ENCODE measurements around the gene AAGAB. TPM values are rescaled to one million over a fixed set of nuclear protein-coding genes. Genes with fewer than 3 reads are reported as not detected.

The AAGAB gene
- total RNA-seq, 1 donor from 2014 or later = 60.5 TPM

GRCh38 chr15:67170143-67170925 lies 84.1 kb downstream of the AAGAB start:
- H3K27me3 Mint-ChIP-seq = no peaks in the 10 kb centered on the region
- H3K36me3 Mint-ChIP-seq (ENCODE audit: insufficient read depth) = peaks cover 44% of the 10 kb centered on the region
- no peaks in the 10 kb centered on the region for H3K9me3 Mint-ChIP-seq (ENCODE audit: low read depth)
- no peak for DNase-seq (ENCODE audit: low spot score, unreplicated experiment)
- H3K27ac Mint-ChIP-seq = no peak overlapping the region
- peaks cover 14% of the 10 kb centered on the region for H3K4me1 Mint-ChIP-seq (ENCODE audit: low read depth)
- no peak overlapping the region for H3K4me3 Mint-ChIP-seq (ENCODE audit: low read depth)
- TF ChIP-seq CTCF (IDR thresholded peaks at IDR 0.05; ENCODE audit: unreplicated experiment) = no peak

DNA sequence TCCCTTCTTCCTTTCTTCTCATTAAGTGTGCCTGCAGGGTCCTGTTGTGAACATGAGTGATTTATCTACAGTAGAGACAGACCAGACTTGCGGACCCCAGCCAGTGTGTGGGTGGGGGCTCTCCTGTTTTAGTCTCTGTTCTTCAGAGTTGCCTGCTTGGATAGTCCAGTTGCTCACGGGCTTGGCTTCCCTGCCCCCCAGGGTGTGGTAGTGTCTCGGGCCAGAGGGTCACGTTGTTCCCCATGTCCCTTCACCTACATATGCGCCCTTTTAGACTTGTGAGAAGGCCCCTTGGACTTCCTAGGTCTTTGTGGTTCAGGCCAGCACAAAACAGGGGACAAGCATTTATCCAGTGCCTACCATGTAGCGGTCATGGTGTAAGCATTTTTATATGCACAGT lies 85.8 kb downstream of the AAGAB start:
- peaks cover 15% of the 10 kb centered on the region for H3K4me1 Mint-ChIP-seq (ENCODE audit: low read depth)
- TF ChIP-seq CTCF (IDR thresholded peaks at IDR 0.05; ENCODE audit: unreplicated experiment) = no peak
- no peaks in the 10 kb centered on the region for H3K27me3 Mint-ChIP-seq
- no peak overlapping the region for H3K4me3 Mint-ChIP-seq (ENCODE audit: low read depth)
- H3K36me3 Mint-ChIP-seq (ENCODE audit: insufficient read depth) = peaks cover 40% of the 10 kb centered on the region
- H3K27ac Mint-ChIP-seq = peak overlapping the region; percentile 21
- DNase-seq (ENCODE audit: low spot score, unreplicated experiment) = no peak
- H3K9me3 Mint-ChIP-seq (ENCODE audit: low read depth) = no peaks in the 10 kb centered on the region

DNA sequence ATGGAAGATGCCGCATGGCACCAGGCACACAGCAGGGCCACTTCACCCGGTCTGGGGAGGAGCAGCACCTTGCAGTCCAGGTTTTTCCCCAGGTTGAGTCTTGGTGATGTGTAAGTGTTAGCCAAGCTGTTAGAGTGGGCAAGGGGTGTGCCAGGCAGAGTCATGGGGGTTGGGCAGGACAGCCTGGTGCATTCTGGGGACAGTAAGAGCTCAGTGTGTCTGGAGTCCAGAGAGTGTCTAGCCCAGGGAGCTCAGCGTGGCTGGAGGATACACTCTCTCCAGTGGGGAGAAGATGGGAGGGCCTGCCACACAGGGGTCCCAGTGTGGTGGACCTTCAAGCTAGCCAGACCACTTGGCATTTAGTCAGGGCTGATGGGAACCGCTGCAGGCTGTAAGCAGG lies 87.4 kb downstream of the AAGAB start:
- Mint-ChIP-seq H3K4me3 (ENCODE audit: low read depth) (no peak overlapping the region), H3K9me3 (ENCODE audit: low read depth) (no peaks in the 10 kb centered on the region), H3K27ac (no peak overlapping the region), H3K36me3 (ENCODE audit: insufficient read depth) (peaks cover 32% of the 10 kb centered on the region), H3K27me3 (no peaks in the 10 kb centered on the region), H3K4me1 (ENCODE audit: low read depth) (peaks cover 15% of the 10 kb centered on the region)
- TF ChIP-seq CTCF (IDR thresholded peaks at IDR 0.05; ENCODE audit: unreplicated experiment) = no peak
- no peak for DNase-seq (ENCODE audit: low spot score, unreplicated experiment)

DNA sequence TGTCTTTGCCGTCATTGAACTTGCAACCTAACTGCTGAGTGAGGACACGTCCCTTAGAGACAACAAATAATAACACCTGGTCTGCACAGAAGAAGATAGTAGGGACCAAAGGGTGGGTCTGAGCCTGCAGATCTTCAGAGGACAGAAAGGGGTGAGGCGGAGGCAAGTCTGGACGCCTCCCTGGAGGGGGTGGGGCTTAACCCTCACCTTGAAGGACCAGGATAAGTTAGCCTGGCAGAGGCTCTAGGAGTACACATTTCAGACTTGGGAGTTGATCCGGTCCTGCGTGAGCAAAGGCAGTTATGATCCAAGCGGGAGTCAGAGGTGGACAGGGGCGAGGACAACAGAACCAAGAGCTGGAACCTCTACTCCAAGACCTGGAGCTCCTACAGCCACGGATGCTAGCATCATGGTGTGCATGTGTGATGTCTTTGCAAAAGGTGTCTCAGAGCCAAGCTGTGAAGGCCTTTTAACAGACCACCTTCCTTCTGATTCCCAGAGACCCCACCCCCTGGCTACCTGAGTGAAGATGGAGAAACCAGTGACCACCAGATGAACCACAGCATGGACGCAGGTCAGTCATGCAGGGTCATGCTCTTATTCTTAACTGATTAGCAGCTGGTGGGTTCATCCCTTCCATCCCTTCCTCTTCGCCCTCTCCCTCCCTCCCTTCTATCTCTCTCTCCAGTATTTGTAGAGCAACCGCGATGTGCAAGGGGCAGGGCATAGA lies 88.0 kb downstream of the AAGAB start:
- H3K4me3 Mint-ChIP-seq (ENCODE audit: low read depth) = no peak overlapping the region
- H3K9me3 Mint-ChIP-seq (ENCODE audit: low read depth) = no peaks in the 10 kb centered on the region
- no peak for TF ChIP-seq CTCF (IDR thresholded peaks at IDR 0.05; ENCODE audit: unreplicated experiment)
- H3K4me1 Mint-ChIP-seq (ENCODE audit: low read depth) = peaks cover 15% of the 10 kb centered on the region
- H3K27ac Mint-ChIP-seq = no peak overlapping the region
- no peak for DNase-seq (ENCODE audit: low spot score, unreplicated experiment)
- H3K27me3 Mint-ChIP-seq = no peaks in the 10 kb centered on the region
- H3K36me3 Mint-ChIP-seq (ENCODE audit: insufficient read depth) = peaks cover 30% of the 10 kb centered on the region

DNA sequence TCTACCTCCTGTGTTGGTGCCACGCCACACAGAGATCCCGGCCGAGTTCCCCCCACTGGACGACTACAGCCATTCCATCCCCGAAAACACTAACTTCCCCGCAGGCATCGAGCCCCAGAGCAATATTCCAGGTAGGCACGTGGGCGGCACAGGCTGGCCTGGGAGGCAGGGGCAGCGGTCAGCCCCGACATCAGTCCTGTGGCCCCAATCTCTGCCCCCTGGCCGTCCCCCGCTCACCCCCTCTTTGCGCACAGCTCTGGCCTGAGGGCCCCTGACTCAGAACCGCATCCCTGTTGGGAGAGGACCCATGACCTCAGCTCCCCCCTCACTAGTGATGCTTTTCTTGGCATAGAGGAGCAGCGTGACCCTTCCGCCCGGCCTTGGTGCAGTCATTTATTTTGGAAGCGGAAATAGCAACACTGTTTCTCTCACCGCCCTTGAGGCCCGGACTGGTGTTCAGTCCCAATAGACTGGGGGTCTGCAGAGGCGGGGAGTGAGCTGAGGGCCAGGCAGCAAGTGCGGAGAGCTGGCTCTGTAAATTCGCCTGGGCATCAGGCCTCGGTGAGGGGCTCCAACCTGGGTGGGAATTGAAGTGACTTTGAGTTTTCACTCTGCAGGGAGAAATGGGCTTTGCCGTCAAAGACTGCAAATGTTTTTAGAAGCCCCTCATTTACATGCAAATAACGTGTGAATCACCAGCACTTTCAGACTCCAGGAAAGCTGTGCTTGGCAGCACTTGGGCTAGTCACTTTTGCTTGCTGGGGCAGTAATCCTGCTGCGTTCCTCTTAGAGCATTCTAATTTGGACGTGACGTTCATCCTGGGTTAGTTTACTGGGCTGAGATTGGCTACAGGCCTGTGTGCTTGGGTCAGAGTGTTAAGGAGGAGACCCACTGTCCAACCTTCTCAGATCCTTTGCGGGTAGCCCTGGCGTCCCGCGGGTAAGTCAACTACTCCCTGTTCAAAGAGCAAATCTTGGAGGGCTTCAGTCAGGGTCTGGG lies 88.9 kb downstream of the AAGAB start:
- Mint-ChIP-seq H3K27ac (no peak overlapping the region), H3K4me3 (ENCODE audit: low read depth) (no peak overlapping the region), H3K27me3 (no peaks in the 10 kb centered on the region), H3K4me1 (ENCODE audit: low read depth) (peaks cover 15% of the 10 kb centered on the region), H3K9me3 (ENCODE audit: low read depth) (no peaks in the 10 kb centered on the region), H3K36me3 (ENCODE audit: insufficient read depth) (peaks cover 27% of the 10 kb centered on the region)
- DNase-seq (ENCODE audit: low spot score, unreplicated experiment) = no peak
- no peak for TF ChIP-seq CTCF (IDR thresholded peaks at IDR 0.05; ENCODE audit: unreplicated experiment)
